Natural killer cell (primary cell): ENCODE data around the gene EGFL6. TPM values are rescaled to one million over a fixed set of nuclear protein-coding genes. Genes with fewer than 3 reads are reported as not detected.
"Not testable (repeated sequence)": the region's sequence is repeated elsewhere in the genome, so short reads cannot be mapped to it uniquely, and the experiment has no call there.

Experiments
- ATAC-seq, 3 donors: fragments of 150-1000 bp in 2 of 3; fragments of 200-7000 bp in 1 of 3; cut with Tn5 transposase; 1 replicate in 1 of 3; 2 replicates in 2 of 3; pipeline ENCODE4 v1.10.0; 2021; ENCODE audit warnings: mild to moderate bottlenecking in 2 of 3, moderate library complexity in 2 of 3
- DNase-seq, 2 donors: peaks; one replicate each; pipeline versions ENCODE4 v3.0.0 to v3.0.0-alpha.2; 2013 to 2021; ENCODE audit warnings: mixed read lengths in 1 of 2
- H3K27ac ChIP-seq: one replicate; pipeline ENCODE4 v1.5.1; 2013; ENCODE audit warnings: mild to moderate bottlenecking, low read length
- H3K27me3 ChIP-seq: one replicate; pipeline ENCODE4 v1.6.1; 2013; ENCODE audit warnings: low read length; ENCODE audit not compliant: control insufficient read depth, insufficient read depth
- H3K36me3 ChIP-seq: one replicate; pipeline ENCODE4 v1.6.1; 2013; ENCODE audit warnings: low read length; ENCODE audit not compliant: control insufficient read depth, insufficient read depth
- H3K4me1 ChIP-seq: one replicate; pipeline ENCODE4 v1.6.1; 2013; ENCODE audit warnings: low read length; ENCODE audit not compliant: control insufficient read depth, insufficient read depth
- H3K4me3 ChIP-seq: one replicate; pipeline ENCODE4 v1.5.1; 2013; ENCODE audit warnings: low read length
- H3K9me3 ChIP-seq: one replicate; pipeline ENCODE4 v1.6.1; 2013; ENCODE audit warnings: low read length; ENCODE audit not compliant: control insufficient read depth, insufficient read depth
- H3K27ac Mint-ChIP-seq, 2 donors: one replicate each; pipeline ENCODE4 v1.8.0; 2022; ENCODE audit warnings: mild to moderate bottlenecking in 2 of 2, mixed read lengths in 2 of 2, moderate library complexity in 1 of 2
- H3K27me3 Mint-ChIP-seq, 2 donors: one replicate each; pipeline ENCODE4 v1.8.0; 2022; ENCODE audit warnings: low read depth in 2 of 2, mixed read lengths in 2 of 2
- H3K36me3 Mint-ChIP-seq: one replicate; pipeline ENCODE4 v1.8.0; 2022; ENCODE audit warnings: mixed read lengths
- H3K4me1 Mint-ChIP-seq, 2 donors: one replicate each; pipeline ENCODE4 v1.8.0; 2022; ENCODE audit warnings: mixed read lengths in 2 of 2
- H3K4me3 Mint-ChIP-seq: one replicate; pipeline ENCODE4 v1.8.0; 2022; ENCODE audit warnings: mild to moderate bottlenecking, moderate library complexity, mixed read lengths
- H3K9me3 Mint-ChIP-seq, 2 donors: one replicate each; pipeline ENCODE4 v1.8.0; 2022; ENCODE audit warnings: mixed read lengths in 2 of 2
- CTCF ChIP-seq: fragments of 200-600 bp; IDR thresholded peaks from one replicate; pipeline ENCODE4 v1.8.0; 2022; ENCODE audit warnings: antibody characterized with exemption
- WGBS: methylation state at CpG from one replicate; pipeline ENCODE4 v1.1.7; 2013; ENCODE audit warnings: missing lambda C conversion rate; ENCODE audit not compliant: insufficient coverage; 5-methylcytosine and 5-hydroxymethylcytosine counted together
- intact Hi-C: fragments of 100-400 bp; cut with micrococcal nuclease; formaldehyde crosslinking; loops from one replicate; pipeline ENCODE4 v1.14.2; 2022
- total RNA-seq, 4 donors: library from RNA; stranded (reverse); fragments of 120-200 nt in 1 of 4; gene quantifications; one replicate each; pipeline versions ENCODE4 v1.2.3 to v1.2.4, GENCODE V29; 2013 to 2022

EGFL6 gene
- total RNA-seq, 3 donors from 2014 or later (not counting 1 experiment from before 2014, with no cell fraction given) = not detected

GRCh38 chrX:13638826-13639225 lies 69.4 kb downstream of the EGFL6 start:
- DNase-seq = no peak
- H3K4me1 ChIP-seq = no peaks in the 10 kb centered on the region
- H3K36me3 Mint-ChIP-seq = peaks cover 9% of the 10 kb centered on the region
- no peaks in the 10 kb centered on the region for H3K36me3 ChIP-seq
- peaks cover 0 to 25% of the 10 kb centered on the region in 2 donors for H3K27me3 Mint-ChIP-seq
- H3K4me3 ChIP-seq = no peak overlapping the region
- H3K4me3 Mint-ChIP-seq = no peak overlapping the region
- intact Hi-C loops = no loop called here
- no peak overlapping the region for H3K27ac ChIP-seq
- WGBS = no CpG with 5 or more reads among the region's 3 CpGs
- no peaks in the 10 kb centered on the region for H3K4me1 Mint-ChIP-seq
- H3K9me3 ChIP-seq = peaks cover 3% of the 10 kb centered on the region
- ATAC-seq = no peak
- no peak for TF ChIP-seq CTCF
- no peak overlapping the region for H3K27ac Mint-ChIP-seq
- H3K9me3 Mint-ChIP-seq = peaks cover 0 to 9% of the 10 kb centered on the region in 2 donors
- no peaks in the 10 kb centered on the region for H3K27me3 ChIP-seq

- H3K4me1 ChIP-seq, H3K9me3 Mint-ChIP-seq, H3K27me3 ChIP-seq, H3K36me3 Mint-ChIP-seq, H3K4me1 Mint-ChIP-seq, H3K36me3 ChIP-seq, H3K4me3 ChIP-seq, ATAC-seq, H3K27ac Mint-ChIP-seq, DNase-seq, intact Hi-C loops, H3K9me3 ChIP-seq, H3K4me3 Mint-ChIP-seq, H3K27ac ChIP-seq, H3K27me3 Mint-ChIP-seq: not testable (repeated sequence)
- no CpG with 5 or more reads among the region's 4 CpGs for WGBS
Observed at GRCh38 chrX:13641684-13642083, 72.3 kb downstream of the EGFL6 start.

- no peaks in the 10 kb centered on the region for H3K27me3 ChIP-seq
- H3K4me1 ChIP-seq = peaks cover 5% of the 10 kb centered on the region
- H3K36me3 ChIP-seq = no peaks in the 10 kb centered on the region
- Mint-ChIP-seq H3K27me3 (peaks cover 0 to 23% of the 10 kb centered on the region in 2 donors), H3K36me3 (no peaks in the 10 kb centered on the region), H3K4me1 (peaks cover 0 to 11% of the 10 kb centered on the region in 2 donors), H3K27ac (peak overlapping the region in 1 of 2 donors; percentile 17), H3K9me3 (no peaks in the 10 kb centered on the region), H3K4me3 (no peak overlapping the region)
- intact Hi-C loops = no loop called here
- no peak for ATAC-seq
- no peak overlapping the region for H3K27ac ChIP-seq
- no peak for TF ChIP-seq CTCF
- no peak for DNase-seq
- no peaks in the 10 kb centered on the region for H3K9me3 ChIP-seq
- WGBS = 58% methylated on average over 4 of the region's 9 CpGs
- H3K4me3 ChIP-seq = no peak overlapping the region
Observed at GRCh38 chrX:13645464-13646153, 76.2 kb downstream of the EGFL6 start.

- H3K4me1 ChIP-seq = peaks cover 5% of the 10 kb centered on the region
- H3K36me3 Mint-ChIP-seq = no peaks in the 10 kb centered on the region
- no peak for ATAC-seq
- 15% methylated on average over 2 of the region's 3 CpGs for WGBS
- H3K27me3 Mint-ChIP-seq = peaks cover 0 to 23% of the 10 kb centered on the region in 2 donors
- H3K4me1 Mint-ChIP-seq = peaks cover 0 to 11% of the 10 kb centered on the region in 2 donors
- TF ChIP-seq CTCF = no peak
- H3K36me3 ChIP-seq = no peaks in the 10 kb centered on the region
- no peak overlapping the region for H3K27ac ChIP-seq
- no peaks in the 10 kb centered on the region for H3K27me3 ChIP-seq
- H3K27ac Mint-ChIP-seq = peak overlapping the region in 1 of 2 donors; percentile 17
- no peaks in the 10 kb centered on the region for H3K9me3 ChIP-seq
- H3K4me3 ChIP-seq = no peak overlapping the region
- intact Hi-C loops = no loop called here
- DNase-seq = peak in 1 of 2 donors; percentile 54
- H3K4me3 Mint-ChIP-seq = no peak overlapping the region
- no peaks in the 10 kb centered on the region for H3K9me3 Mint-ChIP-seq
Observed at GRCh38 chrX:13646154-13646549, 76.8 kb downstream of the EGFL6 start.
